HG02885 (cell line): Measurements from ENCODE around the gene PLXNA2.

Experiments used
- ATAC-seq: cut with Tn5 transposase; IDR thresholded peaks from one replicate; pipeline ENCODE4 v1.9.1; 2021; ENCODE audit warnings: mild to moderate bottlenecking; ENCODE audit not compliant: unreplicated experiment, poor library complexity

Gene PLXNA2

DNA sequence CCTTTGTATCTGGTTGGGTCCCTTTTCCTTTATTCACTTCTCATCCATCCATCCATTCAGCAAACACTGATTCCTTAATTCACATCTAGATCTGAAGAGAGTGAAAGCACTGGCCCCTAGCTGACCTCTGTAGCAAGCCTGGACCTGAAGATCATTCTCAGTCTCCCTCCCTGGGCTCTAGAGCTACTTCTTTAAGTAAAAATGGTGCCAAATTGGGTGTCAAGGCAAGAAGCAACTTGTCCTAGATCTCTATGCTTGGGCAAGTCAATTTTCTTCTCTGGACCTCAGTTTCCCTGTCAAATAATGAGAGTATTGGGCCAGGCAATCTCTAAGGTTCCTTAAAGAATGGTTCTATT is 36.1 kb downstream of the PLXNA2 start:
- no peak for ATAC-seq

DNA sequence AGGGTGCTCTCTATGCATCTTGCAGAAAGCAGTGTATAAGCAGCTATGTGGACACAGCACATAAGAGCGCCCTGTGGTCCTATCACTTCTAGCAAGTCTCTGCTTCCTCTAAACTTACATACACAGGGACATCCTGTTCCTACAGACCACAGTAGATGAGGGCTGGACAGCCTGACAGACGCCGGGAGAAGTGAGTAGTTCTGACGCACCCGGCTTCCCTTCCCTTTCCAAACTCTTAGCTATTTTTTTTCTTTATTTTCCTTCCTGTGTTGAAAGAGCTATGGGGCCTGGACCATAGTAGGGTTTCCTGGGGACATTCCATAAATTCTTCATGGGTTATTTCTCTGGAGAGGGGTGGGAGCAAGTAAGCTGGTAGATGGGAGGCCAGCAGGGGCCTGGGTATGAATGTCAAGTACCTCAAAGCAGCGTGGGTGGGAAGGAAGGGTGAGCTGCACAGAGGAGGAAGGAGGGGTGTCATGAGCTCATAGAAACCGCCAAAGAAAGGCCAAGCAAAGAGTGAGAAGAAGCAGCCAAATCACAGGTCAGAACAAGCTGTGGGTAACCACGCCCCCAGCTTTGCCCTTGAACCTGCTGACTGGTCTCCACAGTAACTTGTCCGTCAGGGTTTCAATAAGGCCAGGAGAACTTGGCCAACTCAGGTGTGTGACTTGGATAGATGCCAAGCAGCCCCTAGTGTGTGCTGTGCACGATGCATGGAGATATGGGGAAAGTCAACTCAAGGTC is 36.6 kb downstream of the PLXNA2 start:
- ATAC-seq: peak; percentile 62

DNA sequence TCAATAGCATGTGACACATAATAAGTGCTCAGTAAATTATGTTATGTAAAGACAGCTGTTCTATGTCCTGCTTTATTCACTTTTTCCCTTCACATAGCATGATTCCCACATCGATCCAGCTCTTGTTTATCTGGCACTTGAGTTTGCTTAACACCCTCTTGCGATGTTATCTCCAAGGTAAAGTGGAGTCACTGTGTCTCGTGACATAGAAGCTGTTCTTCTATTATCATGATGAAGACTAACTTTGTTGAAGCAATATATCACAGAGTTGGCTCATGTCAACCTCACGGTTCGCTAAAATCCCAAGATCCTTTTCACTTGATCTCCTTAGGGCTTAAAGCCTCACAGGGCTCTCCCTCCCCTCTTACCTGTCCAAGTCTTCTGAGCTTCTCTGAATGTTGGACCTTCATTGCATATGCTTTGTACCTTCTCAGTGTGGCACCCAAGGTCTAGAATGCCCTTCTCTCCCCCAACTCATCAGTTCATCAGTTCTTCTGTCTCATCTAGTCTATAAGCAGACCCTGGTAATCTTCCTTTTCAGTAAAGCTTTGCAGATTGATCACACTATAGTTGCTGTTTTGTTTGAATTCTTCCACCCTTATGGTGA is 38.0 kb downstream of the PLXNA2 start:
- ATAC-seq: no peak

DNA sequence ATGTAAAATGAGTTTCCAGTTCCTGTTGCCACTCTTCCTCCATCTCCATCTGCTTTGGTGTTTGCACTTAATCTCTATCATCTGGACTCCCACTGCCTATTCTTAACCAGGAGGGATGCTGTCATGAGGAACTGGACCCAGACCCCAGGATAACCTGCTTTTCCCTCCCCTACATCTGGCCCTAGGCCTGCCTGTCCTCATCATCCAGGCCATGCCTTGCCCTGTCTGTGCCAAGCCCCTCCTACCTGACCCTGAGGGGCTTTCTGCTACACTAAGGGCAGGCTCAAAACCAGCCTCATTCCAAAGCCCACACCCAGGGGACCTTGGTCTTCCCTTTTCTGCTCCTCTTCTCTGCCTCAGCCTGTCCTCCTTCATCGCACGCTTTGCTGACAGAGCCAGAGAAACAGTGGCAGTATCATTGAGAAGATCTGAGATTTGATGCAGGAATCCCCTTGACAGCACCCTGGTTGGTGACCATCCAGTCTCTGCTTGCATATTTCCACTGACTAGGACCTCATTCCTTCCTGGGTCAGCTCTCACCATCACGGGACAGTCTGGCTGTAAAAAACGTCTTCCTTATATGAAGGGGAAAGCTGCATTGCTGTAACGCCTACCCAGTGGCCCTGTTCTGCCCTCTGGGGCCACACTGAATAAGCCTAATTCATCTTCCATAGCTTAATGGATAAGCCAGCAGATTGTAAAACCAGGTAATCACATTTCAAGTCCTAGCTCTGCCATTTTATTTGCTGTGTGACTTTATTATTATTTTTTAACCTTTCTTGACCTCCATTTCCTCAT is 38.8 kb downstream of the PLXNA2 start:
- ATAC-seq: no peak

DNA sequence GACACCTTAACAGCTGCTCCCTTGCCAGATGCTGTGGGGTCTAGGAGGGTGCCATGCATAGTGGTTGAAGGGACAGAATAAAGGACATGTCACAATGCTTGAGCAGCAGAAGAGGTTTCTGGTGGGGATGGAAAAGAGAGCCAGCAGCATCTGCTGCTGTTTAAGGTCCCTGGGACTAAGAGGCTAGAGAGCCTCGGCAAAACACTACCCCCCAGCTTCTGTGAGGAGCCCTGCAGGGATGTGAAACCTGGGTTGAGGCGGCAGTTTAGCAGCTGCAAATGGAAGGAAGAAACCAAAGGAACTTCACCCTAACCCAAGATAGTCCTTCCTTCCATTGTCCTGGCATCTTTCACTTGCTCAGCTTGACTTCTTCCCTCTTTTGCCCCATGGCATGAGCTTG is 39.4 kb downstream of the PLXNA2 start:
- peak; percentile 61 for ATAC-seq

DNA sequence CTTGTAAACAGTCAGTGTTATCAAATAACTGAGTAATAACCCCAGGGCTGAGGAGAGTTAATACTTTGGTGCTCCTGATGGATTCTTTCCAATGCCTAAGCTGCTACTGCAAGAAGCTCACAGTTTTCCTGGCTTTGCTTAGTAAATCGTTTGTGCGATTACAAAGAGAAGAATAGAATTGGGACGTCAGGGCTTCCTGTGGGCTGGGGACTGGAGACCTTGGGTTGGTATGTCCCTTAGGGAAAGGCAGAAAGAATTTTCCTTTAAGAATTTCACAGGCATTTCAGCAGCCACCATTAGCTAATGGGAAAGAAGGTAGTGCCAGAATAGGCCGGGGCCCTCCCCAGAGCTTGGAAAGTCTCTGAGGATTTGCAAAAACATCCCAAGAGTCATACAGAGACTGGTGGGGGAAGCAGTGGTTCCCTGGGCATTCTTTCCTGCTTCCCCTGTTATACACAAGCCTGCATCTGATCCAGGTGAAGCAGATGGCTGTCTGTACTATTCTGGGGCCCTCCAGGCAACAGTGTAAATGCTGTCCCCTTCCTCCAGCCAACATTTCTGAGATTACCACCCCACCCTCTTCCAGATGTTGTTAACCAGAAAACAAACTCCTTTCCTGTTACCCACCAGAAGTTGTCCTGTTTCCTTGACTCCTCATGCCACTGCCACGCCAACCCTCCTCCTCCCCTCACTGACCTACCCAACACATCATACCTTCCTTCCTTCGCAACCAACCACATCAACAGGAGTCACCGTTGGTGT is 40.2 kb downstream of the PLXNA2 start:
- no peak for ATAC-seq

- ATAC-seq: no peak
These were observed 40.9 kb downstream of the PLXNA2 start for GRCh38 chr1:208203127-208203847.

DNA sequence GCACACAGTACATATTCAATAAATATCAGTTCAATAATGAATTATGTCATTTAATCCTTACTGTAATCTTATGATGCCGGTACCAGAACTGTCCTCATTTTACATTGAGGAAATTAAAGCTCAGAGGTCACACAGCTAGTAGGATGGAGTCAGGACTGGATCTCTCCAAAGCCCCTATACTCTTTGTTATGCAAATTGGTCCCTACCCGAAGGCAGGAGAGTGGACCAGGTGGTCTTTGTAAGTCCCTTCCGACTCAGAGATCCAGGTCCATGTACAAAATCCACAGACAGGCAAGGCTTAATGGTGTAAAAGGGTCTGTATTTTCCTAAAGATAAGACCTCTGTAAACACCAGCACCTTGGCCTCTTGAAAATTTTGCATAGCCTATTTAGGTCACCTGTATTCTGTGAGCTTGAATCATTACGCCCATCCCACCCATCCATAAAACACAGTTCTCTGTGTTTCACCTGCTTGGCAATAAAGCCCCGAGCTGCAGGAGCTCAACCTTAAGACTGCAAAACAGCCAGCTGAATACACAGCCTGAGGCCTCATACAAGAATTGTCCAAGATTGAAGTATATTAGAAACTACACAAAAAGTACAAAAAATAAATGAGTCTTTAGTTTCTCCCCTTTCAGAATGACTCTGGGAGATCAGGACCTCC is 41.7 kb downstream of the PLXNA2 start:
- no peak for ATAC-seq

DNA sequence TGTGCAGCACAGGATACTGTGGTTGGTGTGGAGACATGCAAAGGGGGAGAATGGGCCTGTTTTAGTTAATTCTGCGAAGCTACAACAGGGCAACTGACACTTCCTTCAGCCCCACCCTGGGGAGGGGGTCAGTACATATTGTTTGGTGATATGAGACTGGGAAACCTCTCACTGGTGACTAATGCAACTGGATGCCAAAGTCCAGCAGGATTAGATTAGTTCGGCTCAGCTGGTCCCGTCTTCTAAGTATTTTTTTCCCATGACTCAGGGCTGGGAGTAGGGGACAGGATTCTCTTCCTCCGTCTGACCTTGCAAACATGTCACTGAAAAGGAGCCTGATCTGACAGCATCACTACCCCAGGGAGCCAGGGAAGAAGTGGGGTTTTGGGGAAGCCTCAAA is 43.0 kb downstream of the PLXNA2 start:
- no peak for ATAC-seq

DNA sequence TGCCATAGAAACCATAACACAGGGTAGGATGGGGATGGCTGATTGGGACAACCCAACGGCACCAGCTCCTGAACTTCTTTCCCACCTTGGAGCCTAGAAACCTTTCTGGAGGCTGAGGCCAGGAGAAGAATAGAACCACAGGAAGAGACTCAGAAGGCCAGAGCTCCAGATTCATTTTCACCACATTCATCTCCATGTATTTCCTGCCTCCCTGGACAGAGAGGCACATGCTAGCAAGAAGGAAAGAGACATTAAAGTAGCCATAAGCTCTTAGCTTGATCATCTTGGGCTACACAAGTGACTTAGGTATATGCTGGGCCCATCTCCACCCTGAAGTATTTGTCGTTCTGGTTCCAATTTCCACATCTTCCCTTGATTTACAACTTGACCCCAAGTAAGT is 44.1 kb downstream of the PLXNA2 start:
- ATAC-seq: no peak

GRCh38 chr1:208198236-208198635 is 45.9 kb downstream of the PLXNA2 start:
- ATAC-seq: no peak

- ATAC-seq: no peak
These were observed 49.2 kb downstream of the PLXNA2 start for GRCh38 chr1:208194944-208195343.

DNA sequence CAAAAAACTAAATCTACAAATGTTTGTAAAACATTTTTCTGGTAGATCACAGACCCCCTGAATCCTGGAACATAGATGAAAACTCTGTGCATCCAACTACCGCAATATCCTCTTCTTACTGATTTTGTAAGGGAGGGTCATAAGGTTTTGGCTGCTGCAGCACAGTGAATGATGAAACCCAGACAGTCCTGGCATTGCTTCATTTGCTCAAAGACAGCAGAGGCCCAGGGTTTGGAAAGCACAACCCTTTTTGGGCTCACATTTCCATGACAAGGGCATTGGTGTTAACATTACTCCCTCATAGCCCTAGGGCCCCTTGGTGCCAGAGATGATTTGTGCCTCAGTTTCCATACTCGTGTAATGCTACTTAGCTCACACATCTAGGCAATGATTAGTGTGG is 51.2 kb downstream of the PLXNA2 start:
- no peak for ATAC-seq

DNA sequence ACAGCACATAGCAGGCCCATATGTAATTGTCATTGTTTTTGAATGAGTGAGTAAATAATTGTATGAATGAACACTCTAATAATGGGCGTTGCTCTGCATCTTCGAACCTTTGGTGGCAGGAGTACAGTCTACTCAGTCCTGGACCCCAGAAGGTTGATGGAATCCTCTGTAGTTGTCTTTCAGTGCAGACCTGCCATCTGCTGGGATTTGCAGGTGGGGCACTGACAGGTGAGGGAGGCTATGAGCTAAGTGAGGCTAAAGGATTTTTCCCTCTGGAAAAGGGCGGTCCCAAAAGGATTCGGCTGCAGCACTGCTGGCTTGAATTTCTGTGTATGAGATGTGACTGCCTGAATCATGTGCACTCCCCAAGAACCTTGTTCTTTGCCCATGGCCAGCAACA is 53.4 kb downstream of the PLXNA2 start:
- ATAC-seq: no peak

DNA sequence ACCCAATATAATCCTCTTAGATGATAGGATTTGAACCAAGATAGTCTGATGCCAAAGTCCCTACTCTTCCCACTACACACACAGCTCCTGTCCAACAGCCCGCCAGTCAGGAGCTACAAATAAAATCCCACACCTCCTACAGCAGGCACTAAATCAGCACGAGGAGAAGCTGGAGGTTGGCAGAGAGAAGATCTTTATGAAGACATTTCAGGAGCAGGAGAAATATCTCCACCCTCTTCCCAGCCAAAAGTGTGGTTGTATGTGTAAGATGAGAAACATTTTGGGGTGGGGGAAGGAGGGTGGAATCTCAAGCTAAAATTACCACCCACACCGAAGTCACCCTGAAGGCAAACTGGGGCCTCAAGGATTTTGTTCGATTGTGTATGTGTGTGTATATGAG is 54.5 kb downstream of the PLXNA2 start:
- no peak for ATAC-seq

GRCh38 chr1:208189183-208189582 is 55.0 kb downstream of the PLXNA2 start:
- peak; percentile 72 for ATAC-seq

GRCh38 chr1:208188607-208189006 is 55.6 kb downstream of the PLXNA2 start:
- ATAC-seq: no peak

DNA sequence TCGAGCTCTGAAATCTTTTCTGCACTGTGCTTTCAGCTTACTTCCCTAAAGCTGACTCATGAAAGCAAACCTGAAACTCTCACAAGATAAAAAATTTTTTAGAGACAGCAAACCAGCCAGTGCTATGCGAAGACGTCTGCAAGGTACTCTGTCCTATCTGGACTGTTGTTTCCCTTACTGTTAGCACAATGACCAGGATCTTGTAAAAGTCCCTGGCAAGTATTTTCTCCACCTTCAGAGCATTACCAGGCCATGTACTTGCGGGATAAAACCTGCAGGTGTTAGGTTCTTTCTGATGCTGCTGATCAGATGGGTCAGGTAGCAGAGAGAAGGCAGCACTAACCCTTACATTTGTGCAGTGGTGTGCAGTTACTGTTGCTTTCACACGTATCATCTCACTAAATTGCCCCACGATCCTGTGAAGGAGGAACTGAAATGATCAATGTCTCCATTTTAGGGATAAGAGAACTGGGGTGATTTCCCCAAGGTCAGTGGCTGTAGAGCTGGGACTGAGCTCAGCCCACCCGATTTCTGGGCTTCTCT is 56.6 kb downstream of the PLXNA2 start:
- peak; percentile 73 for ATAC-seq

- no peak for ATAC-seq
These were observed 58.4 kb downstream of the PLXNA2 start for GRCh38 chr1:208185801-208186231.
